HCEC 1CT (cell line): ENCODE measurements around the gene ERBB2.

ENCODE experiments used
- DNase-seq: peaks from one replicate; pipeline ENCODE4 v3.0.0-alpha.2; 2017

ERBB2 gene

DNA sequence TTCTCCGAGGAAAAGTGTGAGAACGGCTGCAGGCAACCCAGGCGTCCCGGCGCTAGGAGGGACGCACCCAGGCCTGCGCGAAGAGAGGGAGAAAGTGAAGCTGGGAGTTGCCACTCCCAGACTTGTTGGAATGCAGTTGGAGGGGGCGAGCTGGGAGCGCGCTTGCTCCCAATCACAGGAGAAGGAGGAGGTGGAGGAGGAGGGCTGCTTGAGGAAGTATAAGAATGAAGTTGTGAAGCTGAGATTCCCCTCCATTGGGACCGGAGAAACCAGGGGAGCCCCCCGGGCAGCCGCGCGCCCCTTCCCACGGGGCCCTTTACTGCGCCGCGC is at the start of gene ERBB2:
ERBB2 (plus strand) TSS at position 247 of the 330 bp plus-strand sequence. CDS start 175 bp downstream, outside the sequence.
- DNase-seq = peak; percentile 72

DNA sequence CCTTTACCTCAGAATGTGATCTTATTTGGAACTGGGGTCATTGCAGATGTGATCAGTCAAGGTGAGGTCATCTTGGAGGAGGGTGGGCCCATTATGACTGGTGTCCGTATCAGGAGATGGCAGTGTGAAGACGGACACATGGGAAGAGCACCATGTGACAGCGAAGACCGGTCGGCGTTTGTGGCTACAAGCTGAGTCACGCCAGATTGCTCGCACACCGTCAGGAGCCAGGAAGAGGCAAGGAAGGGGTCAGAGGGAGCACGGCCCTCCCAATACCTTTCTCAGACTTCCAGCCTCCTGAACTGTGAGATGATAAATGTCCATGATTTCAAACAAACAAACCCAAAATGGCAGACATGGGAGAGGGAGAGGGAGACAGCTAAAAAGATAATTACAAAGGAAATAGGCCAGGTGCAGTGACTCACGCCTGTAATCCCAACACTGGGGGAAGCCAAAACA is 49.7 kb upstream of the ERBB2 start:
- DNase-seq = no peak

DNA sequence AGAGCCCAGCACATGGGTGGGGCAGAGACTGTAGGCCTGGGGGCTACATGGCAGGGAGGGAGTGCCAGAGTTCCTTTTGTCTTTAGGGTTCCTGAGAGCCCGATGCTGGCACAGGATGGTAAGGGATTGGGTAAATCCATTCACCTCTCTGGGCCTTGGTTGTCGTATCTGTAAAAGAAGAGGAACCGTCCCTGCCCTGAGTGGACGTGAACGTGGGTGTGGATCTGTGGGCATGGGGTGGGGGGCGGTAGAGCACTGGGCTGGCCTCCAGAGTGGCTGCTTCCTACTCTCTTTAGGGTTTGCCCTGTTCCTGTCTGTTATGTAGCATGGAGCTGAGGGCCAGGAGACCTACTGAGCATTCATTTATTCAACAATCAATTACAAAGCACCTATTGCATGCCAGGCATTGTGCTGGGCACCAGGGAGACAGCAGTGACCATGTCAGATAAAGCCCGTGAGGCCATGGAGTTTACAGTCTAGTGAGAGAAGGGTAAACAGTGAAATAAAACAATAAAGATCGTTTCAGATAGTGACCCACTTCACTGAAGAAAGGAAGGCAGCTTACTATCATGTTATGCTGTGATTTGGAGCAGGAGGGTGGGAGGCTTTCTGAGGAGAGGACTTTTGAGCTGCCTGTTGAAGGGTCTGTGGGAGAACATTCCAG is 47.8 kb upstream of the ERBB2 start:
- no peak for DNase-seq

DNA sequence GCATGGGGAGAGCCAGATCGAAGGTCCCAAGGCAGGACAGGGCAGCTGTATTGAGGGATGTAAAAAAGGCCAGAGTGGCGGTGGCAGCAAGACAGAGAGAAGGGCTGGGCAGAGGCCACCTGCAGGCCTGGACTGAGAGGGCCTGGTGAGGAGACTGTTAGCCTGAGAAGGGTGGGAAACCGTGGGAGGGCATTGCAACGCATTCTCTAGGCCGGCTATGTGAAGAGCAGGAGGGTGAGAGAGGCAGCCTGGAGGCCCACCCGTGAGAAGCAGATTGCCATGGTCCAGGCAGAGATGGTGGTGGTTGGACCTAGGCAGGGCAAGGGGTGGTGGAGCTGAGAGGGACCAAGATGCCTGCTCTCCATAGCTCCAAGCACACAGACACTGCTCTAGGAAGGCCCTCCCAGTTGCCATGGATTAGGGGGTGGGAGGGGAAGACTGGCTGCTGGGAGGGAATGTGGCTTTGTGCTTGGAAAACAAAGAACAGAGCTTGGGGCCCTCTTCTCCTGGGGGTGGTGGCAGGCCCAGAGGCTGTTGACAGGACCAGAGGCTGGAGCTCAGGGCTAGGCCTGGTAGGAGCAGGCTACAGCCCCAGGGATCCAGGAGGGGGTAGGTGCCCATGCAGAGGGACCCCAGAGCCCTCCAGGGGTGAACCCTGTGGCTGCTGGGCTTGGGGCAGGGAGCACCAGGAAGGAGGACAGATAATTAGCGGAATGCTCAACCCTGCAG is 47.1 kb upstream of the ERBB2 start:
- no peak for DNase-seq

DNA sequence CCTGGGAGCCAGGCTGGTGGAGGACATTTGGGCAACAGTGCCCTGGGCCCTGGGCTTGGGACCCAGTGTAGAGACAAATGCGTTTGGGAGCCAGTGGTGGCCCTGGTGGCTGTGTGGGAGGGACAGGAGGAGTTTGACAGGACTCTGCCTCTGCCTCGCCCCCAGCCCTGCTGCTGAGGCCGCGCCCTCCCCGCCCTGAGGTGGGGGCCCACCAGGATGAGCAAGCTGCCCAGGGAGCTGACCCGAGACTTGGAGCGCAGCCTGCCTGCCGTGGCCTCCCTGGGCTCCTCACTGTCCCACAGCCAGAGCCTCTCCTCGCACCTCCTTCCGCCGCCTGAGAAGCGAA is 46.6 kb upstream of the ERBB2 start:
- no peak for DNase-seq

DNA sequence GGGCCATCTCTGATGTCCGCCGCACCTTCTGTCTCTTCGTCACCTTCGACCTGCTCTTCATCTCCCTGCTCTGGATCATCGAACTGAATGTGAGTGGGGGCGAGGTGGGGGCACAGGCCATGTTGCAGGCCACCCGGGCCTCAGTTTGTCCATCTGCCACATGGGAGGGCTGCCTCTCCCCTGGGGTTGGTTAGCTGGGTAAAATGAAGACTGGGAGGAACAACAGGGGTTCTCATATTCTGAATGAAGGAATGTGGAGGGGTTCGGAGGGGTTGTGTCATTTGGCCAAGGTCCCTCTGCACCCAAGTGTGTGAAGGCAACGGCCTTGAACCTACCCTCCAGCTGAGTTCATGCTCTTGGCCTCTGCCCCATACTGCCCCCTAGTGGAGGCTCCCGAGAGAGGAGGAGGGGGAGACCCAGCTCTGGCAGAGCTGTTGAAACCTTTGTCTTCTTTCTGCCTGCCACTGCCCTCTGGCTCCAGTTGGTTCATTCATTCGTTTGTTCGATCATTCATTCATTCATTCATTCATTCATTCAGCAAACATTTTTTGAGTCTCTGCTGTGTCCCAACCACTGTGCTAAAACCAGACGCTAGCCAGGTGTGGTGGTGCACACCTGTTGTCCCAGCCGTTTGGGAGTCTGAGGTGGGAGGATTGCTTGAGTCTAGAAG is 46.1 kb upstream of the ERBB2 start:
- no peak for DNase-seq

DNA sequence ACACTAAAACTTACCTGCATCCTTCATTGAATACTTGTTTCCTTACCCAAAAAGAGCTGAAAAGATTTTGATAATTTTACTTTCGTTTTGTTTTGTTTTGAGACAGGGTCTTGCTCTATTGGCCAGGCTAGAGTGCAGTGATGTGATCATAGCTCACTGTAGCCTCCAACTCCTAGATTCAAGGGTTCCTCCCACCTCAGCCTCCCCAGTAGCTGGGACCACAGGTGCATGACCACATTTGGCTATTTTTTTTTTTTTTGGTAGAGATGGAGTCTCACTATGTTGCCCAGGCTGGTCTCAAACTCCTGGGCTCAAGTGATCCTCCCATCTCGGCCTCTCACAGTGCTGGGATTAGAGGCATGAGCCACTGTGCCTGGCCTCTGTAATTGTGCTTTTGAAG is 44.8 kb upstream of the ERBB2 start:
- DNase-seq = no peak

DNA sequence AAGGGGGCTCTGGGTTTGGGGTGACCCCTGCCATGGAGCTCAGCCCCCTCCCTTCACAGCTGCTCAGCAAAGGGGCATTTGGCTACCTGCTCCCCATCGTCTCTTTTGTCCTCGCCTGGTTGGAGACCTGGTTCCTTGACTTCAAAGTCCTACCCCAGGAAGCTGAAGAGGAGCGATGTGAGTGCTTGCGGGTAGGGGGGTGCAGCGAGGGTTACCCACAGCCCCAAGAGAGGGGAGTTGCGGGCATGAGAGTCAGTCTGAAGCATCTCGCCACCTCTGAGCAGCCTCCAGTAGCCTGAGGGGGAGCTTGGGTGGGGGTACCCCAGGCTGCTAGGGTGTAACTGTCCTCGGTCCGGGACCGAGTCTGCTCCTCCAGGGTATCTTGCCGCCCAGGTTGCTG is 41.5 kb upstream of the ERBB2 start:
- no peak for DNase-seq

DNA sequence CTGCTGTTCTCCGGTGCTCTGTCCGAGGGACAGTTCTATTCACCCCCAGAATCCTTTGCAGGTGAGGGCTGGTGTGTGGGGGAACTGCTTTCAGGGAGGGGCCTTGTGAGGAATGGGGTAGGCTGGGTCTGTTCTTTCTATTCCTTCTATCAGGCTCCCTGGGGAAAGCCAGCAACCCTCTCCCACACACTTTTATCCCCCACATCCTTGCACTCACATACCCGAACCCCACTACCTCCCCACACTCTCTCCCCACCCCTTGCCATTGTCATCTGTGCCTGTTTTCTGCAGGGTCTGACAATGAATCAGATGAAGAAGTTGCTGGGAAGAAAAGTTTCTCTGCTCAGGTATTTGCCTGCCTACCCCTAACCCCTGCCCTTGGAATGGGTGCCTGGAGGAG is 41.1 kb upstream of the ERBB2 start:
- no peak for DNase-seq

DNA sequence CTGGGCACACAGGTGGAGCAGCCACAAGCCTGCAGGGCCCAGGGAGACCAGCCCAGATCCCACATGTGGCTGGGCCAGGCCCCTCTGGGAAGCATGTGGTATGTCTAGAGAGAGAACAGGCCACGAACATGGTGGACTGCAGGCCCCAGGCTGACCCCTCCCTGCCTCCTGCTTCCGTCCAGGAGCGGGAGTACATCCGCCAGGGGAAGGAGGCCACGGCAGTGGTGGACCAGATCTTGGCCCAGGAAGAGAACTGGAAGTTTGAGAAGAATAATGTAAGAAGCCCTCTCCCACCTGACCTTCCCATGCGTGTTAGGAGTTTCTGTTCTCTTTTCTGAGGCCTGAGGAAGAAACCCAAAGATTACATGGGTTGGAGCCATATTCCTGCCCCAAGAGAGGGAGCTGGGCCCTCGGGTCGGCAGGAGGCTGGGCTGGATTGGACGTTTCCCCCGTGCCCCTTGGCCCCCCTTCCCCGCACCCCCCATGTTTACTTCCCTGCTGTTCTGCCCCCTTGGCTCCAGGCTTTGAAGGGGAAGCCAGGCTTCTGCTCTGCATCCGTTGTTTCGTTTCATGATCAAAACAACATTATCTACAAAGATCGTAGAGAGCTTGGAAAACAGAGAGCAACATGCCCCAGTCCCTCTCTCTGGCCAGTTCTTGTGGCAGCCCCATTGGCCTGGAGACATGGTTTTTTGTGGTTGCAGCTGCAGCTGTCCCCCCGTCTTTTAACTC is 40.4 kb upstream of the ERBB2 start:
- no peak for DNase-seq

DNA sequence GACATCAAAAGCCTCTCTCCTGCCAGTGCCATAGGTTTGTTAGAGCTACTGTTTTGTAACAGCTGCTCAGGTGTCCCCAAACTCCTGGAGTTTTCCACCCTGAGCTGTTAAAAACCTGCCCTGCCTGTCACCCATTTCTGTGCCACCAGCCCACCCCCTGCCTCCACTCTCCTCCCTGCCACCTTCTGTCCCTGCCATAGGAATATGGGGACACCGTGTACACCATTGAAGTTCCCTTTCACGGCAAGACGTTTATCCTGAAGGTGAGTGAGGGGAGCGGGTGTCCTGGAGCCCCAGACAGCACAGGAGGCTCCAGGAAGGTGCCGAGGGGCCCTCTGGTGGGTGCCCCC is 39.9 kb upstream of the ERBB2 start:
- DNase-seq = no peak

DNA sequence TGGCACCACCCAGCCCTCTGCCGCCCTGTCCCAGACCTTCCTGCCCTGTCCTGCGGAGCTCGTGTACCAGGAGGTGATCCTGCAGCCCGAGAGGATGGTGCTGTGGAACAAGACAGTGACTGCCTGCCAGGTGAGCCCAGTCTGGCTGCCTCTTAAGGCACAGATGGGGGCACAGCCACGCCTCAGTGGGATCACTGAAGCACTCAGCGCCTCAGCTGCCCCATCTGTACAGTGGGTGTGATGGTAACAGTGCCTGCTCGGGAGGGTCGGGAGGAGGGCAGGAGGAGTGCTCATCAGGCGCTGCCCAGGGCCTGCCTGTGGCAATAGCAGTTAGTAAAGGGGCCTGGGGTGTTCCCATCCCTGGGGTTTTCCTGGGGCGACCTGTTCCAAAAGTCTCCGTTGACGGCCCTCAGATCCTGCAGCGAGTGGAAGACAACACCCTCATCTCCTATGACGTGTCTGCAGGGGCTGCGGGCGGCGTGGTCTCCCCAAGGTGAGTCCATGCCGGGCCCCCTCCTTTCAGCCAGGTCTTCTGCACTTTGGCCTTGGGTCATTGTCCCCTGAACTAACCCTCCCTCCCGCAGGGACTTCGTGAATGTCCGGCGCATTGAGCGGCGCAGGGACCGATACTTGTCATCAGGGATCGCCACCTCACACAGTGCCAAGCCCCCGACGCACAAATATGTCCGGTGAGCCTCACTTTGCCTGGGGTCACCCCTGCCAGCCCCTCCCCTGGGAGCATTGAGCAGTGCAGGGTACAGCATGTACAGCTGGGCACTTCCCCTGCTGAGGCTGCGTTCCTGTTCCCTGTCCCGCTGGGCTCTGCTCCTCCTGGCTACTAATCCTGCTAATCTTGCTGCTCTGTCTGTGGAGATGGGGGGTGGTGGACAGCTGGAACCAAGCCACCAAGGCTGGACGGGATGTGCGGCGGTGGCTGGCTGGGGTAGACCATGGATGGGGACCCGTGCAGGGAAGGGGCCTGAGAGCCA is 39.2 kb upstream of the ERBB2 start:
- DNase-seq = no peak

DNA sequence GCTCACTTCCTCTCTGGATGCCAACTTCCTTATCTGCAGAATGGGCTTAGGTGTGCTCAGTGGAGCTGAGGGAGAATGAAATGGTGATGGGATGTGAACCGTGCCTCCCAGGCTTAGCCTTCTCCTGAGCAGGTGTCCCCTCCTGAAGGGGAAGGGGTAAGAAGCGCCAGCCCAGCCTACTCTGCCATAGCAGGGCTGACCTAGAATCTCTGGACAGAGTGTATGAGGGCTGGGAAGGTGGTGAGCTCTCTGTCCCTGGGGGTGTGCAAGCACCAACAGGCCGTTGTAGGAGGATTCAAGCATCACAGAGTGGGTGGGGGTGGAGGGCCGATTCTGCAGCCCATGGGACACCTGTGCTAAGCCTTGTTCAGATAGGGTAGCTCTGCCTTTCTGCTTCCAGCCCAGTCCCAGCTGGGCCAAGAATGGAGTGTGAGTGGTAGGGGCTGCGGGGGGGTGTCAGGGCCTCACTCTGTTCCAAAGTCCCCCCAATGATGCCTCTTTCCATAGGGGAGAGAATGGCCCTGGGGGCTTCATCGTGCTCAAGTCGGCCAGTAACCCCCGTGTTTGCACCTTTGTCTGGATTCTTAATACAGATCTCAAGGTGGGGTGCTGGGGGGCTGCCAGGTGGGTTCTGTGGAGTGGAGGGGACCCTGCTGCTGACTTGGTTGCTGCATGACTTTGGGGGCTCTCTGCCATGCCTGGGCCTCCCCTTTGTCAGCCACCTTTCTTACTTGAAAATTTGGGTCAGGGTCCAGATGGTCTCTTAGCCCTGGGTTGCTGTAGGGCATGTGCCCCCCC is 37.9 kb upstream of the ERBB2 start:
- no peak for DNase-seq

DNA sequence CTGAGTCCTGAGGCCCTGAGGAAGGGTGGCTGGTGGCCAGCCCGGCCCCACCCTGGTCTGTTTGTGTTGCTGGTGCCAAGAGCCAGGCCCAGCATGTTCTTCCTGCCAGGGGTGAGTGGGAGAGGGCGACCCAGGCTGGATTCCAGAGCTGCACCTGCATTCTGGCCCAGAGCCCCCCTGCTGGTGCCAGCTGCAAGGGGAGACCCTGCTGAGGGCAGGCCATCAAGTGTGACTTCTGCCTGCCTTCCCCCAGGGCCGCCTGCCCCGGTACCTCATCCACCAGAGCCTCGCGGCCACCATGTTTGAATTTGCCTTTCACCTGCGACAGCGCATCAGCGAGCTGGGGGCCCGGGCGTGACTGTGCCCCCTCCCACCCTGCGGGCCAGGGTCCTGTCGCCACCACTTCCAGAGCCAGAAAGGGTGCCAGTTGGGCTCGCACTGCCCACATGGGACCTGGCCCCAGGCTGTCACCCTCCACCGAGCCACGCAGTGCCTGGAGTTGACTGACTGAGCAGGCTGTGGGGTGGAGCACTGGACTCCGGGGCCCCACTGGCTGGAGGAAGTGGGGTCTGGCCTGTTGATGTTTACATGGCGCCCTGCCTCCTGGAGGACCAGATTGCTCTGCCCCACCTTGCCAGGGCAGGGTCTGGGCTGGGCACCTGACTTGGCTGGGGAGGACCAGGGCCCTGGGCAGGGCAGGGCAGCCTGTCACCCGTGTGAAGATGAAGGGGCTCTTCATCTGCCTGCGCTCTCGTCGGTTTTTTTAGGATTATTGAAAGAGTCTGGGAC is 37.1 kb upstream of the ERBB2 start:
- no peak for DNase-seq

DNA sequence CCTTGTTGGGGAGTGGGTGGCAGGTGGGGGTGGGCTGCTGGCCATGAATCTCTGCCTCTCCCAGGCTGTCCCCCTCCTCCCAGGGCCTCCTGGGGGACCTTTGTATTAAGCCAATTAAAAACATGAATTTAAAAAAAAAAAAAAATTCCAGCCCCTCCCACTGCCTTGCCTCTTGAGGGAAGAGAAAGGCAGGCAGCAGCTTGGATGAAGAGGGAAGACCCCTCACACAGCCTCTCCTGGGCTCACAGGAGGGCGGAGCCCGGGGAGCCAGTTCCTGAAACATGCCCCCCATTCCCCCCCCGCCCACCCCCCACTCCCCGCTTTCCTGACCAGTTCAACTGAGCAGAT is 36.5 kb upstream of the ERBB2 start:
- no peak for DNase-seq

DNA sequence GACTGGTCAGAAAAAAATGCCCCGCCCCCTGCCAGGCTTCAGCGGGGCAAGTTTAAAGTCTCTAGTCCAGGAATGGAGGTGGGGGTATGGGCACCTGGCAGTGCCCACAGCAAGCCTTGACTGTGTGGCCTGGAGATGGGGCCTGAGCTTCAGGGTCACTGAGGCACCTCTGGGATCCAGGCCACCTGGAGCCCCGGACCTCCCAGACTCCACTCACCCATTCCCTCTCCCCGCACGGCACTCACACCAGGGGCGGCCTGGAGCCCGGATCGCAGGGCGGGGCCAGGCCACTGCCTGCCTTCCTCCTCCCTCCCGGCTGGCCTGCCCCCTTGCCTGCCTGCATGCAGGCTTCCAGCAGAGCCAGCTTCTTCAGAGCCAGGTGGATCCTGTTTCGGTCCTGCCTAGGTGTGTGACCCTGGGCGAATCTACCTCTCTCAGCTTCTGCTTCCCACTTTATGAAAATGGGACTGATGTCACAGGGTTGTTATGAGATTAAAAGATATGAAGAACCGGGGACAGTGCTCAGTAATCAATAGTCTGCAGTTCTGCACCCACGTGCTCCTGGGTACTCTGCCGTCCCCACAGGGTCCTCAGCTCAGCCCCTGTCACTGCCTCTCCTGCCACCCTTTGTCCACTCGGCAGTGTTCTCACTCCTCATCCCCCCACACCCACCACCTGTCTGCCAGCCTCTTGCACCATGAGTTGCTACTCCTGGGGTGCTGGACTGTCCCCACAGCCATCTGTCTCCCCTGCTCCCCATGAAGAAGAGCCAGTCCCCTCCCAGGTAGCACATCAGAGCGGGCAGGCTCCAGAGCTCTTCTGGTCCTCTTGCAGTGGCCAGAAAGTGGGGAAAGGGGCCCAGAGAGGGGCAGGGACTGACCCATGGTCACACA is 35.9 kb upstream of the ERBB2 start:
- DNase-seq = no peak

DNA sequence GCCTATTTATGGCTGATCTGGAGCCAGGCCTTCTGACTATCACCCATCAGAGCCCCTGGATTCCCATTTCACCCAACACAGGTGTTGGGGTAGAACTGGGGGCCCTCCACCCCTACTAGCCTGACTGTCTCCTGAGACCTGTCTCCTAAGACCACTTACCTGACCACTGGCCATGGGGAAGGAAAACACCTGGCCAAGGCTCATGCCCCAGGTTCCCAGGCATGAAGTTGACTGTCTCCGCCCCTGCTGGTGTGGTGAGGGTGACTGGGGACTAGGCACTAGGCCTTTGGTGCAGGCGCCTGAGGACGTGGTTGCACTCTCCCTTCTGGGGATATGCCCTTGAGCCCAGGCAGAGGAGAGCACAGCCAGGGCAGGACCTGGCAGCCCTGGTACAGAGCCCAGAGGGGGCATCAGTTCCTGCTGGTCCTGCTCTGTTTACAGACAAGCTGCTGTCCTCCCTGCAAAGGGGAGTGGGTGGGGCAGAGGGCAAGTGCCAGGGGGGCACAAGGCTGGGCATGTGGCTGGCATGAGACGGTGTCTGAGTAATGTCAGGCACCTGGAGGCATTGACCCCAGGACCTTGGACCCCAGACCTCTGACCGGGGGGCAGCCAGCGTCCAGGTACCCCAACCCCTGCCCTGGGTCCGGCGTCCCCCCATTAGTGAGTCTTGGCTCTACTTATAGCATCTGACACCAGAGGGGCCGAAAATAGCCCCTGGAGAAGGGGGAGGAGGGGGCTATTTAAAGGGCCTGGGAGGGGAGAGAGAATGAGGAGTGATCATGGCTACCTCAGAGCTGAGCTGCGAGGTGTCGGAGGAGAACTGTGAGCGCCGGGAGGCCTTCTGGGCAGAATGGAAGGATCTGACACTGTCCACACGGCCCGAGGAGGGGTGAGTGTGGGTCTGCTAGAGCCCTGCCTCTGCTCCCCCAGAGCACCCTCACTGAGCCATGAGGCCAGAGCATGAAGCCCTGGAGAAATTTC is 35.0 kb upstream of the ERBB2 start, which contains the start of gene TCAP:
TCAP (plus strand) TSS at position 769 of the 981 bp plus-strand sequence; CDS start at position 780, 11 bp downstream.
- DNase-seq = no peak

DNA sequence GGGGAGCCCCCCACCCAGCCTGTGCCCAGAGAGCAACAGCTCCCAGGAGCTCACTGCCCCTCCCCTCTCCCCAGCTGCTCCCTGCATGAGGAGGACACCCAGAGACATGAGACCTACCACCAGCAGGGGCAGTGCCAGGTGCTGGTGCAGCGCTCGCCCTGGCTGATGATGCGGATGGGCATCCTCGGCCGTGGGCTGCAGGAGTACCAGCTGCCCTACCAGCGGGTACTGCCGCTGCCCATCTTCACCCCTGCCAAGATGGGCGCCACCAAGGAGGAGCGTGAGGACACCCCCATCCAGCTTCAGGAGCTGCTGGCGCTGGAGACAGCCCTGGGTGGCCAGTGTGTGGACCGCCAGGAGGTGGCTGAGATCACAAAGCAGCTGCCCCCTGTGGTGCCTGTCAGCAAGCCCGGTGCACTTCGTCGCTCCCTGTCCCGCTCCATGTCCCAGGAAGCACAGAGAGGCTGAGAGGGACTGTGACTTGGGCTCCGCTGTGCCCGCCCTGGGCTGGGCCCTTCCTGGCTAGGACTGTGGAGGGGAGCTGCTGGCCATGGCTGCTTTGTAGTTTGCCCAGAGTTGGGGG is 34.1 kb upstream of the ERBB2 start:
- no peak for DNase-seq
